Measurements from ENCODE around the gene UGT1A8.

UGT1A8 gene

GRCh38 chr2:233803292-233803911 is 186.0 kb downstream of the UGT1A8 start:
- no peak for DNase-seq

GRCh38 chr2:233803994-233804393 is 186.6 kb downstream of the UGT1A8 start:
- DNase-seq: no peak

- DNase-seq: no peak
Measured at GRCh38 chr2:233807215-233807865, 189.9 kb downstream of the UGT1A8 start.

- DNase-seq: no peak
Measured at GRCh38 chr2:233807966-233808935, 190.8 kb downstream of the UGT1A8 start.

GRCh38 chr2:233810385-233810784 is 193.0 kb downstream of the UGT1A8 start:
- DNase-seq: no peak

GRCh38 chr2:233811087-233811486 is 193.7 kb downstream of the UGT1A8 start:
- no peak for DNase-seq

- DNase-seq: no peak
Measured at GRCh38 chr2:233811732-233812131, 194.3 kb downstream of the UGT1A8 start.

- DNase-seq: no peak
Measured at GRCh38 chr2:233813236-233814055, 196.0 kb downstream of the UGT1A8 start.

GRCh38 chr2:233814056-233814835 is 196.8 kb downstream of the UGT1A8 start:
- no peak for DNase-seq

- DNase-seq: no peak
Measured at GRCh38 chr2:233815861-233816260, 198.4 kb downstream of the UGT1A8 start.

- no peak for DNase-seq
Measured at GRCh38 chr2:233816334-233816733, 198.9 kb downstream of the UGT1A8 start.

GRCh38 chr2:233816771-233817170 is 199.3 kb downstream of the UGT1A8 start:
- DNase-seq: no peak

GRCh38 chr2:233817361-233817911 is 200.0 kb downstream of the UGT1A8 start:
- no peak for DNase-seq

GRCh38 chr2:233817995-233818638 is 200.7 kb downstream of the UGT1A8 start:
- DNase-seq: no peak

GRCh38 chr2:233818639-233819621 is 201.5 kb downstream of the UGT1A8 start:
- DNase-seq: no peak

GRCh38 chr2:233819884-233820773 is 202.7 kb downstream of the UGT1A8 start:
- no peak for DNase-seq

- no peak for DNase-seq
Measured at GRCh38 chr2:233820774-233821105, 203.3 kb downstream of the UGT1A8 start.

GRCh38 chr2:233821196-233821595 is 203.8 kb downstream of the UGT1A8 start:
- DNase-seq: no peak

GRCh38 chr2:233821709-233822100 is 204.3 kb downstream of the UGT1A8 start:
- no peak for DNase-seq
